CD4-positive, CD25-positive, alpha-beta regulatory T cell (primary cell): ENCODE results near the gene MYOM1. TPM values are rescaled to one million over a fixed set of nuclear protein-coding genes. Genes with fewer than 3 reads are reported as not detected.

ENCODE experiments used
- polyA plus RNA-seq, 4 donors: library from polyadenylated mRNA; unstranded; fragments of 300-500 nt; fragmentation: Illumina TruSeq; gene quantifications; one replicate each; pipeline ENCODE4 v1.2.3, GENCODE V29; 2021
- total RNA-seq: library from RNA; stranded (reverse); gene quantifications from one replicate; pipeline ENCODE4 v1.2.3, GENCODE V29; 2022

The MYOM1 gene
- total and polyA plus RNA-seq, 5 donors from 2014 or later = 0.03 to 1.4 (median 0.49) TPM

Other genes starting within 250 kb of the MYOM1 start
- gene LPIN2, start 206.8 kb downstream of the MYOM1 start, total RNA-seq = 61.2 TPM
- 10 to 100 TPM; 39.3 to 52.7 (median 44.8) TPM for gene LPIN2, start 206.8 kb downstream of the MYOM1 start, polyA plus RNA-seq
- gene MYL12A, start 27.8 kb upstream of the MYOM1 start, total RNA-seq = 382 TPM
- 1,000 to 10,000 TPM; 2,262 to 2,381 (median 2,361) TPM for gene MYL12A, start 27.8 kb upstream of the MYOM1 start, polyA plus RNA-seq
- 168 TPM for gene MYL12B, start 42.2 kb upstream of the MYOM1 start, total RNA-seq
- gene MYL12B, start 42.2 kb upstream of the MYOM1 start, polyA plus RNA-seq = 1,000 to 10,000 TPM in 2 of 4 donors, 100 to 1,000 TPM in 2; 980 to 1,134 (median 1,024) TPM
- gene TGIF1, start 230.2 kb upstream of the MYOM1 start, total RNA-seq = 37.3 TPM
- gene TGIF1, start 230.2 kb upstream of the MYOM1 start, polyA plus RNA-seq = 10 to 100 TPM; 42.6 to 86.8 (median 51.0) TPM